Stimulated activated CD4-positive, alpha-beta T cell treated with anti-CD3 and anti-CD28 coated beads, Interleukin-1b, Interleukin-23, amount 100 ng/mL, for 1 hour (primary cell): ENCODE measurements around the gene SOCS4.
"Not testable (repeated sequence)": the region's sequence is repeated elsewhere in the genome, so short reads cannot be mapped to it uniquely, and the experiment has no call there.

Experiments used
- DNase-seq, 2 donors: peaks; one replicate each; pipeline ENCODE4 v3.0.0-alpha.2; 2020; ENCODE audit warnings: low read depth in 2 of 2

Gene SOCS4

DNA sequence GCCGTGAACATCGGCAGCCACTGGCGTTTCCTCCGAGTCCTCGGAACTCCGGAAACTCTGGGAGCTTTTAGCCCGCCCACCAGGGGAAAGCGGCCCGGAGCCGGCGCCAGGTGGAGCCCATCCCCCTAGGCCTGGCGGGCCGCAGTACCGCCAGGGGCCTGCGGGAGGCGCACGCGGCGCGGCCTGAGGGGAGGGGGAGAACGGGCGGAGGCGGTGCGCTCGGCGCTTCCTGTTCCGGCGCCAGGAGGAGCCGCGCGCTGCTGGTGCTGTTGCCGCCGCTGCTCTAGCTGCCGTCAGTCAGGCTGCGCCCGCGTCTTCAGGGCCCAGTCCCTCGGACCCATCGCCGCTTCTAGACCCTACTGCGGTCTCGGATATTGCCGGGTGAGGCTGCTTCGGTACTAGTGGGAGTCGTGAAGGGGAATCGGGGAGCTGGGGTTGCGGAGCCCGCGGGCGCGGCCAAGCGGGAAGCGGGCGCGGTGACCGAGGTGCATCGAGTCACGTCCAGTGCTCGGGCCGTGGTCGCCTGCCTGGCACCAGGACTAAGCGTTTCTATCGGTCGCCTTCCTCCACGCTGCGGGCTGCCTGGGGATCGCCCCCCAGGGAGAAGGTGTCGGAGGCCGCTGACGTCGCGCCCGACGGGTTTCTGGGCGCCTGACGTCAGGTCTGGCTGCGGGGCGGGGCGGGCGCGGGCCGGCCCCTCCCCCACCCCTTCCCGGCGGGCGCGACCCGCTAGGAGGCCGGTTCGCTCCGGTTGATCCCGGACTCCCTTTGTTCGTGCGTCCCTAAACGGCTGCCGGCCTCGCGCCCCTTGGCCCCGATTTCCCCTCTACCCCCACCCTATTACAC lies 24.6 kb downstream of the SOCS4 start, which contains the start of gene MAPK1IP1L:
Gene MAPK1IP1L, plus strand, starts transcription at position 225 of the 846 bp plus-strand sequence. CDS start 10,037 bp downstream, outside the sequence.
- DNase-seq, result peak; percentile 79 to 85

DNA sequence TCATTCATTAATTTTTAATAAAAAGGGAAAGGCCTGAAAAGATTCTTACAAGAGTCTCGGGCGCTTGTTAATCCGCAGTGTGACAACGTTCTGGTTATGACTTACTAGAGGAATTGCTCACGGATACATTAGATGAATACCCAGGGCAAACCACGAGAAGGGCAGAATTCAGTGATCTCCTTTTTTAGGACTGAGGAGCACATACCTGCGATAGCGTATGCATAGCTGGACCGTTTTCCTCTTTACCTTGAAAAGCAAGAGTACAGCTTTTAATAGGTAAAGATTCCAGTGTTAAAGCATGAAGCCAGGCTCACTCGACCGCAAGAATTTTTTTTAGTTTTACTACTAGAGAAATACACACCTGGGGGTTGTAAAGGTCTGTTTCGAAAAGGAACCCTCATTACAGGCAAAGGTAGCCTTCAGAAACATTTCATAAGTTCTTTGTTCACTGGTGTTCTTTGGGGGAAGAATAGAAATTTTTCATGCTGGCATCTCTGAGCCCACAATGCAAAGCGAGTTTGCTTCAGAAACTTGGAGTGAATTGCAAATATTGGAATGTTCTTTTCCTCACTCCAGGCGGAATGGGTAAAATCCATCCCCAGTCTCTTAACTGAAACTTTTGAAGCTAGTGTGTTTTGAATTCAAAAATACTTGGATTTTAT lies 25.4 kb downstream of the SOCS4 start:
- DNase-seq, result no peak

DNA sequence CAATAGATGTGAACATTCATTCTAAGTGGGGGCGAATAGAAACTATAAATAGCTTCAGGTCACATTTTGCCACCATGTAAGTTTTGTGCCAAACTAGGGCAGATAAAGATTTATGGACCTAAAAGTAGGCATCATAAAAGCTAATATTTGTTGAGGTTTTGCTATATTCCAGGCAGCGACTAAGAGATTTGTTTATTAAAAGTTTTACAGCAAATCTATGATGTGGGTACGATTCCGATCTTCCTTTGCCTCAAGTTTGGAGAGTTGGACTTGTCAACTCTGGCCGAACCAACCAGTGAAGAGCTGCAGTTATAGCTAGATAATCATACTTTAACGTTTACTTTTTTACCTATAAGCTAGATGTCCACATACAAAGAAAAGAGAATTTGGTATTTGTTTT lies 26.0 kb downstream of the SOCS4 start:
- no peak for DNase-seq

DNA sequence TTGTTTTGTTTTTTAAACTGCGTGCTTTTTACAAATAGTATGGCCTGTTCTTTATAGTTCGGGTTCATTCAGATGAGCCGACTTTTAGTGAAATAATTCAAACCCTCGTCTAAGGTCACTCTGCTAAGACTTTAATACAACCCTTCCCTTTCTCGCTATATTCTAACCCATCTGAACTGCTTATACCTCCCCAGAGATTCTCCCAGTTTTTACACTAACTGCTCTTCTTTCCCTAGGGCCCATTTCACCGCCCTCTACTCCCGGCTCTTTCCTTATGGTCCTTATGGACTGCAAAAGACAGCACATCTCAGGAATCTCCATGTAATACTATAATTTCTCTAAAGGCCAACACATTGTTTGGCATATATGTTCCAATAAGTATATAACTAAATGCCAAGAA lies 26.5 kb downstream of the SOCS4 start:
- no peak for DNase-seq

DNA sequence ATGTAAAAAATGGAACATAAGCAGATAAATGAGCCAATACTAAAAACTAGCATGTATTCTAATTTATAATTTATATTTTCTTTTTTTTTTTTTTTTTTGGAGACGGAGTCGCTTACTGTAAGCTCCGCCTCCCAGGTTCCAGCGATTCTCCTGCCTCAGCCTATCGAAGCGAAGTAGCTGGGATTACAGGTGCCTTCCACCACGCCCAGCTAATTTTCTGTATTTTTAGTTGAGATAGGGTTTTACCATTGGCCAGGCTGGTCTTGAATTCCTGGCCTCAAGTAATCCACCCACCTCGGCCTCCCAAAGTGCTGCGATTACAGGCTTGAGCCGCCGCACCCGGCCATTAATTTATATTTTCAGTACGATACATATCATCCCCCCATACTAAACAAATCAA lies 27.1 kb downstream of the SOCS4 start:
- no peak for DNase-seq

DNA sequence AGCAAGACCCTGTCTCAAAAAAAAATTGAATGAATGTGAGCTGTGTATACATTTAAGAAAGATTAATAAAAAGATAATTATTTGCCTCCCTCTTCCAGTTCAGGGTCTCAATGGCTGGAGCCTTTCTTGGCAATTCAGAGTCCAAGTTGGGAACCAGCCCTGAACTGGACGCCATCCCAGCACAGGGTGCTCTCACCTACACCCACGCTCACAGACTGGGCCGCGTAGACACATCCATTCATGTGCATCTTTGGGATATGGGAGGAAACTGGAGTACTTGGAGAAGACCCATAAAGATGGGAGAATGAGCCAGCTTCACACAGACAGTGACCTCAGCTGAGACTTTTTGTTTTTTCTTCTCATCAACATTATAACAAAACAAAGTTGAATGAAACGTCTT lies 30.9 kb downstream of the SOCS4 start:
- DNase-seq, result no peak

DNA sequence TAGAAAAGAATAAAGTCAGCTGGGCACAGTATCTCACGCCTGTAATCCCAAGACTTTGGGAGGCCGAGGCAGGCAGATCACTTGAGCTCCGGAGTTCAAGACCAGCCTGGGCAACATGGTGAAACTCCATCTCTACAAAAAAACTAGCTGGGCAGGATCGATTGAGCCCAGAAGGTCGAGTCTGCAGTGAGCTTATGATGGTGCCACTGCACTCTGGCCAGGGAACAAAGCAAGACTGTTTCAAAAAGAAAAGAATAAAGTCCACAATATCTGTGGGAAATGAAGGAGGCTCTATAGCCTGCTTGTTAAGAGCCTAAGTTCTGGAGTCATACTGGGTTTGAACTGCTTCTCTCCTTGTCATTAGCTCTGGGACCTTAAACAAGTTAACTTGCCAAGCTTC lies 32.3 kb downstream of the SOCS4 start:
- DNase-seq, result no peak

DNA sequence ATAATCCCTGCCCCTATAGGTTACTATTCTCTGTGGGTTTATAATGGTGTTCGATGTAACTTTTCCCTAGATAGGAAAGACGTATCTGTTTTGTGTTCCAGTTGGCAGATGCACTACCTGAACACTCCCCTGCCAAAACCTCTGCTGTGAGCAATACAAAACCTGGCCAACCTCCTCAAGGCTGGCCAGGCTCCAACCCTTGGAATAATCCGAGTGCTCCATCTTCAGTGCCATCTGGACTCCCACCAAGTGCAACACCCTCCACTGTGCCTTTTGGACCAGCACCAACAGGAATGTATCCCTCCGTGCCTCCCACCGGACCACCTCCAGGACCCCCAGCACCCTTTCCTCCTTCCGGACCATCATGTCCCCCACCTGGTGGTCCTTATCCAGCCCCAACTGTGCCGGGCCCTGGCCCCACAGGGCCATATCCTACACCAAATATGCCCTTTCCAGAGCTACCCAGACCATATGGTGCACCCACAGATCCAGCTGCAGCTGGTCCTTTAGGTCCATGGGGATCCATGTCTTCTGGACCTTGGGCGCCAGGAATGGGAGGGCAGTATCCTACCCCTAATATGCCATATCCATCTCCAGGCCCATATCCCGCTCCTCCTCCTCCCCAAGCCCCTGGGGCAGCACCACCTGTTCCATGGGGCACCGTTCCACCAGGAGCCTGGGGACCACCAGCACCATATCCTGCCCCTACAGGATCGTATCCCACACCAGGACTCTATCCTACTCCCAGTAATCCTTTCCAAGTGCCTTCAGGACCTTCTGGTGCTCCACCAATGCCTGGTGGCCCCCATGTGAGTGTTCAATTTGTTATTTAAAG lies 35.7 kb downstream of the SOCS4 start:
- DNase-seq, result no peak

DNA sequence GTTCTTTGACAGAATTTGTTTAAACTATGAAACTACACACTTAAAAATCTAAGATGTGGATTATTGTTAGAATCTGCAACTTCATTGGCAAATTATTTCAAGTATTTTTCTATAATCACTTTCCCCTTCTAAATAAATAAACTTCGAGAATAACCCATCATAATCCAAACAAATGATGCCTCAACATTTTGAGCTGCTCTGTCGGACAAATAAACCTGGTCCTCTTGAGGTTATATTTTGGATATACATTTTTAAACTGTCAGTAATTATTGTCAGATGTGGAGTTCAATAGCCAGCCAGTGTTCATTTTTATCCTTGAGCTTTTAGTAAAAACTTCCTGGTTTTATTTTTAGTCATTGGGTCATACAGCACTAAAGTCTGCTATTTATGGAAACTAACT lies 37.9 kb downstream of the SOCS4 start:
- not testable (repeated sequence) for DNase-seq

DNA sequence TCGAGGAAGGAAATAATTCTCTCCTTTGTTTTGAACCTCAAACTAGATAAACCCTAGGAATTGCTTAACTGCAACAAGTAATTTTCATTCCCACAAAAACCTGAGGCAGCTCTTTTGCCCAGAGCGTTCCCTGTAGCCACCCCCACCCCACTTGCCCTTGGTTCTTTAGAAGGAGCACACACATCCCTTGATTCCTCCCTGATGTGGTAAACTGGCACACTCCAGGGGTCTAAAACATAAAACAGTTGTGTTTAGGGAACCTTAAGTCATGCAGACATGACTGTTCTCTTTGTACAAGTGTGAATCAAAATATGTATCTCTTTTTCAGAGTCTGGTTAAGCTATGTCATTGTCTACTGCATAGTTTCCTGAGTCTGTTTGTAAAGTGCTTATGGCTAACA lies 38.4 kb downstream of the SOCS4 start:
- DNase-seq, result no peak

DNA sequence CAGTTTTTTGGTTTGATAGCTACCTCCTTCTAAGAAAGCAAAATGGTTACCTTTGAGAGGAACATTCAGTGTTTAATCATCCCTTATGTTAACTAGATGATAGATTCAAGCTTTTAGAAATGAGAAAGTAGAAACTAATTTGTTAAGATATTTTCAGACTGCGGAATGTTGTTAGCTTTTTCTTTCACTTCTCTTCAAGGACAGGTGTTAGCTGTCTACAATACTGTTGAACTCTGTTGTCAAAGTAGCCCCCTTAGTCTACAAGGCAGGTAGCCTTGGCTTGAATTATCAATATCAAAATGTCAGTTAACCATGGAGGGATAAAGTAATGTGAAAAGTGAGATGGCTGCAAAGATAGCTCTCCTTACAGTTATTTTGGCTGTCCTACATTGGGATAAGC lies 39.2 kb downstream of the SOCS4 start:
- no peak for DNase-seq

DNA sequence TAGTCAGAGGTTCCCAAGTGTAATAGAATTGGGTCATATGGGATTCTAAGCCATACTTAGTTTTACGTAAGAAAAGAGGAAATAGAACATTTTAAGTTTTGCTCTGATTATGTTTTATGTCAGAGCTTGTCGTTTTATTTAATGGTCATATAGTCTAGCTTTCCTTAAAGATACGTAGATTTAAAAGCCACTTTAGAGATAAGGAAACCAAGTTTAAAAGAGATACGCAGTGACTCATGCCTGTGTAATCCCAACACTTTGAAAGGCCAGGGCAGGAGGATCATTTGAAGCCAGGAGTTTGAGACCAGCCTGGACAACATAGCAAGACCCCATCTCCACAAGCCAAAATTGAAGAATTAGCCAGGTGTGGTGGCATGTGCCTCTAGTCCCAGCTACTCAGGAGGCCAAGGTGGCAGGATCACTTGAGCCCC lies 44.0 kb downstream of the SOCS4 start:
- DNase-seq, result no peak

DNA sequence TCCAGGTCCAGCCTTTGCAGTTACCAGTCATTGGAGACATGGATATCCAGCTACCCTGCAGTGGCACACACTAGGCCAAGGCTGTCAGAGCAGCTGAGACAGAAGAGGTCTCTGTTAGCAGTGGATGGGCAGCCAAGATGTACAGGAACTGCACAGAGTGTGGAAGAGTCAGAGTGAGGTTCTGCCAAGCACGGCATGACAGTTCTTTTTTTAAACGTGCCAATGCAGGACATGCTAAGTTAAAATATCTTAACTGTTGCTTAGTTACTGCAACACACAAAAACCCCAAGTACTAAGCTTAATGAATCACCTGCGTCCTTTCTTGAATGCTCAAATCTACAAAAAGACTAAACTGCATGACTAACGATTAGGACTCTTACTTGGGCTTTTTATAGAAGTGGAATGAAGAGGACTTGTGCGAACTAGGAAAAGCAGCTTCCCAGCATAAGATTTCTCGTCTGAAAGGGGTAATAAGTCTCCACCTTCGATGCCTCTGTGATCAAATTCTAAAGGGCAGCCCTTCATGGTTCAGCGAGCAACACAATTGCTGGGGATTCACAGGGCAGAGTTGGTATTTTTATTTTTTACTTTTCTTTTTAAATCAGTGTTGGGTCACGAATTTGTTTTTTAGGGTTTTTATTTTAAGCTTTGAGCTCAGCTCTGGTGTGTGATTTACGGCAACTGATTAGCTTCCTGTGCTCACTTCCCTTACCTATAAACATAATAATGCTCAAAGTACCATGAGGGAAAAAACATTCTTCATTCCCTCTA lies 45.0 kb downstream of the SOCS4 start:
- DNase-seq, result no peak

DNA sequence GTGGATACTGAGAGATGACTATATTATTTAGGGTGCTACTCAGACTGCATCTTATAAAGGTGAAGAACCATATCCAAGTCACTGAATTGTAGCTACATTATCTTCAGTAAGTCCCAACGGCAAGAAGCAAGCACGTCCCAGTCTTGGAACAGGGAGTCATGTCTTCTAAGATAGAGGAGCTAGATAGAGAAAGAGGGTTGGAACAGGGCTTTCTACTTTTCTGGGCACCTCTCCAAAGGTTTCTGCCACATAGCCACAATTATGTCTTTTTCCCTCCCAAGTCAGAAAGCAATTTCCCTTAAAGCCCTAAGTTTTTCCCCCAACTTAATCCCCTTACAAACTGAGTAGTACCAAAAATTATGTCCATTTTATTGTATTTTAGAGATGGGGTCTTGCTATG lies 46.8 kb downstream of the SOCS4 start:
- DNase-seq, result no peak

DNA sequence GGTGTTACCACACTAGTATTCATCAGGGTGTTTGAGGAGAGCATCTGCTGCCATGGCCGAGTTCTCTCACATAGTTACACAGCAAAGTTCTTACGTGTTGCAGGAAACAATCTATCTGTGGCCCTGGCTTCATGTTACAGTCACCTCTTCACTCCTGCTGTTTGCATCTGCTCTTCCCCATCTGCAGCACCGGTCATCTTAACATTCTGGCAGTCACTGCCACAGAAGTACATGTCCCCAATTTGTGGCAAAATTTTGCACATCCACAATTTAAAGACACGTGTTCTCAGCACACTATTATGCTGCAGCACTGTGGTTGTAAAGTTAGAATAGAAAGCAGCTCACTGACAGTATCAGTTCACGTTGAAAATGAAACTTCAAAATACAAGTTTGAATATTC lies 47.6 kb downstream of the SOCS4 start:
- DNase-seq, result no peak

DNA sequence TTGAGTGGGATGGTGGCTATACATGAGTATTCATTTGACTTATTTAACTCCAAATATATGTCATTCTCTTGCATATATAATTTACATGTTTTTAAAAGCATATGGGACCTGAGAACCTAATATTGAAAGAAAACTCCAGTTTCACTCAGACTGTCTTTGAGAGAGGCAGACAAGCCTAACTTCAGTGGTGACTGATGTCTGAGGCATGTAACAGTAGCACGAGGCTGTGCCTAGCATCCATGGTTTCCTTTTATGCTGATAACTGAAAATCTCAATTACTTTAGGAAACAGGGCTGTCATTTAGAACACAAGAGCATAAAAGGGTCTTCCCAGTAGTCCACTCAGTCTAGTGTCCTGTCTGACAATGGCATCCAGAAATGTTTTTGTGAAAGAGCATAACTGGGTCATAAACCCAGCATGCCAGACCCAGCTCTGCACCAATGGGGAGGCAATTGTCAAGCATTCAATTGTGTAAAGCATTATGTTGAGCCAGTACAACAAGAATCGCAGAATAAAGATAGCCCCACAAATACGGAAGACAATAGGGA lies 48.7 kb downstream of the SOCS4 start:
- no peak for DNase-seq

DNA sequence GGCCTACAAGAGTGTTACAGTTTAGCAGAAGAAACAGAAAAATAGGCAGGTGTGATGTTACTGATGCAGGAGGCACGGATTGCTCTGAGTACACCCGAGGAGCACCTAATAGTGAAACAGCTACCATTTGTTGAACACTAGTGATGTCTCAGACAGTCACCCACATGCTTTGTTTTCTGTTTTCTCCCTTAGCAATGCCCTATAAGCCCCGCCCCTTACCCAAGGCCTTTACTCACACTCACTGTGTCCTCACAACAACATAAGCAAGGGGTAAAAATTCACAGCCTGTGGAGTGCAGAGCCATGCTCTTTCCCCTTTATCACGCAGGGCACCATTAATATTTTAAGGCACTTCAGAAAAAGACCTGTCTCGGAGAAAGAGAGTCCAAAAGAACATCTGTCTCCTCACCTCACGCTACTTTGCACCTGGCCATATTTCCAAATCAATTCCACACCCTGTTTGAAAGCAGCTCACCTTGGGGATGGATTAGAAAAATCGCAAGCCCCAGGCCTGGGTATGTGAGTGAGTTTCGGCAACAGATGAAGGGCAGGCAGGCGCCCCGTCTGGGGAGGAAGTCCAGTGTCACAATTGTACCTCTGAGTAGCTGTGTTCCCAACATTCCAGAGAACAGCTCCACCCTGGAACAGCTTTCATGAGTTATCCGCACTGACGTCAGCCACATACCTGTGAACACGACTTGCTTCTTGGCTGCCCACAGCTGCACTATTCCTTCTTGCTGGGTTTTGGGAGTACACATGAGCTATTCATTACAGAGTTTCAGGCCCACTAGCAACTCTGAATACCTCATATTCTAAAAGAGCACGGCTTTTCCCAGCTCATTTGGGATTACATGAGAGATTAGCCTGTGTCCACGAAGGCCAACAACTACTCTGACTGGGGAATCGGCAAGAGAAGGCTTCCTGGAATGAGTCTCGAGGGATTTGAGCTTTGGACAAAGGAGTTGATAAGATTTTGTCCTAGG lies 50.4 kb downstream of the SOCS4 start:
- DNase-seq, result no peak

DNA sequence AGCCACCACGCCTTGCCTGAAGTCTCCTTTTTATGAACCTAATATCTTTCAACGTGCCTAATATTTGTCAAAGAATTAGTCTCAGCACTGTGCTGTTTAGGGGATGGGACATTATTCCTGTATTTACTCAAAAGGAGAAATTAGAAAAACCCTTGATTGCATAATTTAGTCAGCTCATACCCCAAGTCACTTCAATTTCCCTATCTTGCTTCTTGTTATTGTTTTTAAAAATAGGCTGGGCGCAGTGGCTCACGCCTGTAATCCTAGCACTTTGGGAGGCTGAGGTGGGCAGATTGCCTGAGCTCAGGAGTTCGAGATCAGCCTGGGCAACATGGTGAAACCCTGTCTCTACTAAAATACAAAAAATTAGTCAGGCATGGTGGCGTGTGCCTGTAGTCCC lies 52.9 kb downstream of the SOCS4 start:
- DNase-seq, result not testable (repeated sequence)

DNA sequence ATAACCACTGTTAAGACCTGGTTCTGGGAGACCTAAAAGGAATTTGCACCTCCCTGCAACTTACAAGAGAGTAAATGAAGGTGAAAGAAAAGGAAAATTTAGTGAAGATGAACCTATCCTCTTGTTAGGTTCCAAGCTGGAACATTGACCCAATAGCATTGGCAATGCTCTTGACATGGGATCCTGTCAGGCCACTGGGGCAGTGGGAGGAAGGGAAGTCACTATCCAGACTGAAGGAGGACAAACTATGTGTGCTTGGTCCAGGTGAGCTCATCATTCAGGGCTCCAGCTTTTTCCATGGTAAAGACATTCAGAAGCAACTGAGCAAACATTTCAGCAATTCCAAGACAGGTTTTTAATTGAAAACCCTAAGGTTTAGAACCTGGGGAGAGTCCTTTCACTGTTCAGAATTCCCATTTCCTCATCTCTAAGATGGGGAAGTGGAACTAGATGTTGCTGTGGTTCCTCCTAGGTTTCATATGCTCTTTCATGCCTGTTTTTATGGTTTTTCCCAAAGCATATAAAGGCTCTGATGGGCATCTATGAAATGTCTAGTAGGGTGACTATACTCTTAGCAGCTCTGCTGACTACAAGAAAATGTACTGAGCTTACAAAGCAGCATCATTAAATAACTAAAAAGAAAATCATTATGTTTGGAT lies 57.5 kb downstream of the SOCS4 start:
- no peak for DNase-seq
